Naive thymus-derived CD4-positive, alpha-beta T cell (primary cell): ENCODE measurements around the gene PAPLN. TPM values are rescaled to one million over a fixed set of nuclear protein-coding genes. Genes with fewer than 3 reads are reported as not detected.

Experiments
- ATAC-seq: fragments of 150-1000 bp; cut with Tn5 transposase; 2 replicates; pipeline ENCODE4 v1.10.0; 2021; ENCODE audit warnings: mild to moderate bottlenecking, moderate library complexity
- CTCF ChIA-PET: fragments of 350-600 bp; sonication (Branson Sonifier 250); formaldehyde crosslinking; loops from one replicate; lab custom pipeline; 2021; ENCODE audit warnings: antibody characterized with exemption; lab: Charles Lee
- POLR2A ChIA-PET: fragments of 350-600 bp; sonication (Branson Sonifier 250); formaldehyde crosslinking; loops from one replicate; lab custom pipeline; 2021; ENCODE audit warnings: antibody characterized with exemption, inconsistent platforms; lab: Charles Lee
- DNase-seq, 9 donors: peaks; one replicate each; pipeline versions ENCODE4 v3.0.0 to v3.0.0-alpha.2; 2020 to 2022; ENCODE audit warnings: mixed read lengths in 1 of 9
- H3K27ac ChIP-seq: one replicate; pipeline ENCODE4 v1.7.0; 2013; ENCODE audit warnings: mild to moderate bottlenecking, low read depth, low read length, moderate library complexity
- H3K27me3 ChIP-seq, 2 donors: one replicate each; pipeline ENCODE4 v1.7.0; 2013; ENCODE audit warnings: low read length in 2 of 2, mild to moderate bottlenecking in 2 of 2, moderate library complexity in 2 of 2; ENCODE audit not compliant: control insufficient read depth in 2 of 2, insufficient read depth in 2 of 2
- H3K36me3 ChIP-seq, 3 experiments: 1 replicate in 2 of 3; 2 replicates in 1 of 3; pipeline ENCODE4 v1.7.0; 2013; ENCODE audit warnings: low read length in 3 of 3, mild to moderate bottlenecking in 3 of 3, moderate library complexity in 1 of 3; ENCODE audit not compliant: insufficient read depth in 3 of 3, control insufficient read depth in 2 of 3
- H3K4me1 ChIP-seq, 2 donors: one replicate each; pipeline ENCODE4 v1.7.0; 2013; ENCODE audit warnings: low read length in 2 of 2, mild to moderate bottlenecking in 2 of 2, moderate library complexity in 1 of 2; ENCODE audit not compliant: control insufficient read depth in 2 of 2, insufficient read depth in 2 of 2
- H3K4me3 ChIP-seq: 2 replicates; pipeline ENCODE4 v1.7.0; 2013; ENCODE audit warnings: mild to moderate bottlenecking, low read length
- H3K9me3 ChIP-seq, 3 experiments: 1 replicate in 2 of 3; 2 replicates in 1 of 3; pipeline ENCODE4 v1.7.0; 2013; ENCODE audit warnings: low read length in 3 of 3; ENCODE audit not compliant: control insufficient read depth in 2 of 3
- H3K27ac Mint-ChIP-seq, 9 donors: one replicate each; pipeline ENCODE4 v1.8.0; 2020 to 2022; ENCODE audit warnings: mixed read lengths in 9 of 9, mild to moderate bottlenecking in 8 of 9, moderate library complexity in 5 of 9, inconsistent platforms in 2 of 9
- H3K27me3 Mint-ChIP-seq, 5 donors: one replicate each; pipeline ENCODE4 v1.8.0; 2021 to 2022; ENCODE audit warnings: mixed read lengths in 5 of 5, mild to moderate bottlenecking in 1 of 5
- H3K36me3 Mint-ChIP-seq, 5 donors: one replicate each; pipeline ENCODE4 v1.8.0; 2020 to 2022; ENCODE audit warnings: mixed read lengths in 5 of 5, mild to moderate bottlenecking in 3 of 5, inconsistent platforms in 1 of 5
- H3K4me1 Mint-ChIP-seq, 7 donors: one replicate each; pipeline ENCODE4 v1.8.0; 2020 to 2022; ENCODE audit warnings: mixed read lengths in 7 of 7, mild to moderate bottlenecking in 3 of 7, inconsistent platforms in 1 of 7
- H3K4me3 Mint-ChIP-seq, 10 donors: one replicate each; pipeline ENCODE4 v1.8.0; 2020 to 2022; ENCODE audit warnings: mild to moderate bottlenecking in 10 of 10, mixed read lengths in 10 of 10, moderate library complexity in 6 of 10, inconsistent platforms in 2 of 10
- H3K9me3 Mint-ChIP-seq, 11 donors: one replicate each; pipeline ENCODE4 v1.8.0; 2020 to 2022; ENCODE audit warnings: mixed read lengths in 11 of 11, mild to moderate bottlenecking in 4 of 11, inconsistent platforms in 1 of 11, moderate library complexity in 1 of 11
- intact Hi-C, 2 donors: fragments of 100-400 bp; cut with micrococcal nuclease; formaldehyde crosslinking; loops; one replicate each; pipeline ENCODE4 v1.15.1; 2023
- polyA plus RNA-seq, 2 donors: library from polyadenylated mRNA; unstranded; fragments of 300-500 nt; fragmentation: Illumina TruSeq; gene quantifications; one replicate each; pipeline ENCODE4 v1.2.3, GENCODE V29; 2021
- total RNA-seq, 6 experiments: library from RNA in 5 of 6; stranded (reverse) in 5 of 6; gene quantifications; 1 replicate in 5 of 6; 2 replicates in 1 of 6; pipeline ENCODE4 v1.2.3 and lab custom pipeline; 2021 to 2026

Gene PAPLN
- total and polyA plus RNA-seq, 7 experiments from 2014 or later, result 0.08 to 1.4 (median 0.44) TPM

- Histone ChIP-seq H3K27me3 (peaks cover 0 to 8% of the 10 kb centered on the region in 2 donors), H3K27ac (no peak overlapping the region), H3K4me3 (no peak overlapping the region), H3K4me1 (no peaks in the 10 kb centered on the region), H3K9me3 (no peaks in the 10 kb centered on the region), H3K36me3 (peaks cover 0 to 1% (median 0%) of the 10 kb centered on the region in 3 experiments)
- POLR2A ChIA-PET, result no interaction called here
- Mint-ChIP-seq H3K27me3 (peaks cover 45 to 59% (median 51%) of the 10 kb centered on the region in 5 donors), H3K4me3 (no peak overlapping the region), H3K36me3 (peaks cover 0 to 5% (median 0%) of the 10 kb centered on the region in 5 donors), H3K9me3 (no peaks in the 10 kb centered on the region), H3K27ac (no peak overlapping the region), H3K4me1 (peaks cover 6 to 18% (median 14%) of the 10 kb centered on the region in 7 donors)
- DNase-seq (no peak), ATAC-seq (no peak)
- CTCF ChIA-PET, result no interaction called here
- intact Hi-C loops, result no loop called here
These were observed 3.3 kb upstream of the PAPLN start for GRCh38 chr14:73234029-73234428.

- peaks cover 0 to 8% of the 10 kb centered on the region in 2 donors for H3K27me3 ChIP-seq
- no peak overlapping the region for H3K27ac ChIP-seq
- no peaks in the 10 kb centered on the region for H3K9me3 ChIP-seq
- Mint-ChIP-seq H3K36me3 (peaks cover 0 to 5% (median 0%) of the 10 kb centered on the region in 5 donors), H3K27me3 (peaks cover 51 to 67% (median 57%) of the 10 kb centered on the region in 5 donors), H3K4me3 (peak overlapping the region in 1 of 10 donors; percentile 48), H3K9me3 (no peaks in the 10 kb centered on the region), H3K27ac (no peak overlapping the region), H3K4me1 (peaks cover 6 to 20% (median 15%) of the 10 kb centered on the region in 7 donors)
- no peak overlapping the region for H3K4me3 ChIP-seq
- ATAC-seq (no peak), DNase-seq (no peak)
- no peaks in the 10 kb centered on the region for H3K4me1 ChIP-seq
- intact Hi-C loops, result no loop called here
- ChIA-PET CTCF (no interaction called here), POLR2A (no interaction called here)
- no peaks in the 10 kb centered on the region for H3K36me3 ChIP-seq
These were observed 2.5 kb upstream of the PAPLN start for GRCh38 chr14:73234586-73235394.

GRCh38 chr14:73235531-73236155 is 1.7 kb upstream of the PAPLN start:
- H3K4me3 ChIP-seq, result no peak overlapping the region
- H3K9me3 Mint-ChIP-seq, result no peaks in the 10 kb centered on the region
- no peaks in the 10 kb centered on the region for H3K9me3 ChIP-seq
- H3K36me3 ChIP-seq, result no peaks in the 10 kb centered on the region
- no peak overlapping the region for H3K27ac ChIP-seq
- no peaks in the 10 kb centered on the region for H3K4me1 ChIP-seq
- no peak overlapping the region for H3K27ac Mint-ChIP-seq
- ATAC-seq (no peak), DNase-seq (no peak)
- peaks cover 6 to 20% (median 15%) of the 10 kb centered on the region in 7 donors for H3K4me1 Mint-ChIP-seq
- H3K4me3 Mint-ChIP-seq, result peak overlapping the region in 4 of 10 donors; percentile 13 to 86 (median 48)
- POLR2A ChIA-PET, result no interaction called here
- intact Hi-C loops, result no loop called here
- peaks cover 55 to 74% (median 62%) of the 10 kb centered on the region in 5 donors for H3K27me3 Mint-ChIP-seq
- CTCF ChIA-PET, result no interaction called here
- H3K27me3 ChIP-seq, result peaks cover 0 to 8% of the 10 kb centered on the region in 2 donors
- H3K36me3 Mint-ChIP-seq, result peaks cover 0 to 5% (median 0%) of the 10 kb centered on the region in 5 donors

GRCh38 chr14:73236157-73236556 is 1.1 kb upstream of the PAPLN start:
- no peaks in the 10 kb centered on the region for H3K9me3 ChIP-seq
- intact Hi-C loops, result no loop called here
- Mint-ChIP-seq H3K27me3 (peaks cover 57 to 79% (median 65%) of the 10 kb centered on the region in 5 donors), H3K9me3 (no peaks in the 10 kb centered on the region), H3K4me1 (peaks cover 6 to 20% (median 15%) of the 10 kb centered on the region in 7 donors), H3K4me3 (peak overlapping the region in 4 of 10 donors; percentile 14 to 86 (median 48)), H3K27ac (no peak overlapping the region), H3K36me3 (peaks cover 0 to 5% (median 0%) of the 10 kb centered on the region in 5 donors)
- no peaks in the 10 kb centered on the region for H3K4me1 ChIP-seq
- H3K36me3 ChIP-seq, result no peaks in the 10 kb centered on the region
- ChIA-PET POLR2A (no interaction called here), CTCF (no interaction called here)
- DNase-seq, result no peak
- no peak for ATAC-seq
- H3K27me3 ChIP-seq, result peaks cover 0 to 8% of the 10 kb centered on the region in 2 donors
- no peak overlapping the region for H3K4me3 ChIP-seq
- H3K27ac ChIP-seq, result no peak overlapping the region

- H3K27ac Mint-ChIP-seq, result no peak overlapping the region
- H3K27me3 ChIP-seq, result peaks cover 0 to 8% of the 10 kb centered on the region in 2 donors
These were observed 521 bp upstream of the PAPLN start for GRCh38 chr14:73236752-73237218.

GRCh38 chr14:73237786-73238423 is 599 bp downstream of the PAPLN start:
- no peak for DNase-seq
- peaks cover 10 to 24% (median 20%) of the 10 kb centered on the region in 7 donors for H3K4me1 Mint-ChIP-seq
- peak overlapping the region in 6 of 10 donors; percentile 7 to 86 (median 34) for H3K4me3 Mint-ChIP-seq
- H3K9me3 Mint-ChIP-seq, result peaks cover 0 to 1% (median 0%) of the 10 kb centered on the region in 11 donors
- no peak overlapping the region for H3K27ac ChIP-seq
- H3K27me3 ChIP-seq, result peaks cover 0 to 8% of the 10 kb centered on the region in 2 donors
- ATAC-seq, result no peak
- intact Hi-C loops, result no loop called here
- H3K27ac Mint-ChIP-seq, result no peak overlapping the region
- H3K36me3 ChIP-seq, result no peaks in the 10 kb centered on the region
- peaks cover 0 to 5% (median 0%) of the 10 kb centered on the region in 5 donors for H3K36me3 Mint-ChIP-seq
- H3K4me3 ChIP-seq, result no peak overlapping the region
- ChIA-PET CTCF (interaction anchor here (0.6 kb wide), 1 partner anchor 226 kb away, joined by 3 read pairs; no protein-coding TSS in a partner anchor), POLR2A (no interaction called here)
- no peaks in the 10 kb centered on the region for H3K4me1 ChIP-seq
- H3K27me3 Mint-ChIP-seq, result peaks cover 68 to 84% (median 71%) of the 10 kb centered on the region in 5 donors
- no peaks in the 10 kb centered on the region for H3K9me3 ChIP-seq

More at GRCh38 chr14:73236752-73237218, 521 bp upstream of the PAPLN start:
- Mint-ChIP-seq H3K36me3 (peaks cover 0 to 5% (median 0%) of the 10 kb centered on the region in 5 donors), H3K4me3 (peak overlapping the region in 9 of 10 donors; percentile 13 to 86 (median 62)), H3K4me1 (peaks cover 6 to 21% (median 16%) of the 10 kb centered on the region in 7 donors), H3K9me3 (no peaks in the 10 kb centered on the region), H3K27me3 (peaks cover 63 to 82% (median 68%) of the 10 kb centered on the region in 5 donors)
- DNase-seq (no peak), ATAC-seq (no peak)
- Histone ChIP-seq H3K27ac (no peak overlapping the region), H3K36me3 (no peaks in the 10 kb centered on the region), H3K9me3 (no peaks in the 10 kb centered on the region), H3K4me3 (no peak overlapping the region), H3K4me1 (no peaks in the 10 kb centered on the region)
- intact Hi-C loops, result no loop called here
- ChIA-PET CTCF (no interaction called here), POLR2A (no interaction called here)
